Activated T-helper 17 cell treated with anti-CD3 and anti-CD28 coated beads, Interleukin-2, amount 50 U/mL, for 72 hours (primary cell): ENCODE measurements around the gene DOCK4. TPM values are rescaled to one million over a fixed set of nuclear protein-coding genes. Genes with fewer than 3 reads are reported as not detected.
"Not testable (repeated sequence)": the region's sequence is repeated elsewhere in the genome, so short reads cannot be mapped to it uniquely, and the experiment has no call there.

Experiments used
- ATAC-seq: fragments of 150-1000 bp; cut with Tn5 transposase; replicated peaks from 2 replicates; pipeline ENCODE4 v1.10.0; 2021; ENCODE audit warnings: mild to moderate bottlenecking, moderate library complexity
- H3K27ac Mint-ChIP-seq: one replicate; pipeline ENCODE4 v1.8.0; 2022; ENCODE audit warnings: mixed read lengths
- H3K27me3 Mint-ChIP-seq: one replicate; pipeline ENCODE4 v1.8.0; 2022; ENCODE audit warnings: mixed read lengths
- H3K36me3 Mint-ChIP-seq: one replicate; pipeline ENCODE4 v1.8.0; 2022; ENCODE audit warnings: low read depth, mild to moderate bottlenecking, mixed read lengths
- H3K4me1 Mint-ChIP-seq: one replicate; pipeline ENCODE4 v1.8.0; 2022; ENCODE audit warnings: mixed read lengths
- H3K4me3 Mint-ChIP-seq: one replicate; pipeline ENCODE4 v1.8.0; 2022; ENCODE audit warnings: mild to moderate bottlenecking, mixed read lengths
- H3K9me3 Mint-ChIP-seq: one replicate; pipeline ENCODE4 v1.8.0; 2022; ENCODE audit warnings: mixed read lengths
- total RNA-seq, 2 donors: library from RNA; stranded (reverse); gene quantifications; one replicate each; pipeline ENCODE4 v1.2.3, GENCODE V29; 2022

The DOCK4 gene
- total RNA-seq, 2 donors from 2014 or later = 0.50 to 1.5 TPM

- no peak for ATAC-seq
- Mint-ChIP-seq H3K27ac (no peak overlapping the region), H3K27me3 (peaks cover 16% of the 10 kb centered on the region), H3K4me3 (no peak overlapping the region), H3K9me3 (no peaks in the 10 kb centered on the region), H3K4me1 (no peaks in the 10 kb centered on the region), H3K36me3 (no peaks in the 10 kb centered on the region)
These were observed 286.5 kb downstream of the DOCK4 start for GRCh38 chr7:111919631-111920179.

GRCh38 chr7:111919164-111919563 is 287.0 kb downstream of the DOCK4 start:
- Mint-ChIP-seq H3K27me3 (peaks cover 20% of the 10 kb centered on the region), H3K4me1 (no peaks in the 10 kb centered on the region), H3K4me3 (no peak overlapping the region), H3K36me3 (no peaks in the 10 kb centered on the region), H3K9me3 (no peaks in the 10 kb centered on the region), H3K27ac (no peak overlapping the region)
- ATAC-seq = no peak

- no peak overlapping the region for H3K4me3 Mint-ChIP-seq
These were observed 287.7 kb downstream of the DOCK4 start for GRCh38 chr7:111918461-111918860.

GRCh38 chr7:111917404-111917803 is 288.8 kb downstream of the DOCK4 start:
- H3K4me3 Mint-ChIP-seq, ATAC-seq, H3K27ac Mint-ChIP-seq, H3K9me3 Mint-ChIP-seq, H3K4me1 Mint-ChIP-seq, H3K36me3 Mint-ChIP-seq: not testable (repeated sequence)
- H3K27me3 Mint-ChIP-seq = peaks cover 18% of the 10 kb centered on the region

More at GRCh38 chr7:111918461-111918860, 287.7 kb downstream of the DOCK4 start:
- H3K27ac Mint-ChIP-seq = no peak overlapping the region
- no peaks in the 10 kb centered on the region for H3K36me3 Mint-ChIP-seq
- H3K9me3 Mint-ChIP-seq = no peaks in the 10 kb centered on the region
- H3K4me1 Mint-ChIP-seq = no peaks in the 10 kb centered on the region
- no peak for ATAC-seq
- peaks cover 18% of the 10 kb centered on the region for H3K27me3 Mint-ChIP-seq

GRCh38 chr7:111914291-111914690 is 291.9 kb downstream of the DOCK4 start:
- no peak for ATAC-seq
- H3K9me3 Mint-ChIP-seq = no peaks in the 10 kb centered on the region
- H3K27ac Mint-ChIP-seq = no peak overlapping the region
- H3K36me3 Mint-ChIP-seq = no peaks in the 10 kb centered on the region
- no peak overlapping the region for H3K4me3 Mint-ChIP-seq
- peaks cover 15% of the 10 kb centered on the region for H3K27me3 Mint-ChIP-seq
- H3K4me1 Mint-ChIP-seq = no peaks in the 10 kb centered on the region

- H3K4me3 Mint-ChIP-seq = no peak overlapping the region
- H3K27ac Mint-ChIP-seq = no peak overlapping the region
- no peaks in the 10 kb centered on the region for H3K4me1 Mint-ChIP-seq
- no peaks in the 10 kb centered on the region for H3K9me3 Mint-ChIP-seq
- H3K36me3 Mint-ChIP-seq = no peaks in the 10 kb centered on the region
- ATAC-seq = no peak
- peaks cover 6% of the 10 kb centered on the region for H3K27me3 Mint-ChIP-seq
These were observed 294.8 kb downstream of the DOCK4 start for GRCh38 chr7:111911166-111911961.

- Mint-ChIP-seq H3K27ac (no peak overlapping the region), H3K4me3 (no peak overlapping the region), H3K4me1 (no peaks in the 10 kb centered on the region)
These were observed 295.5 kb downstream of the DOCK4 start for GRCh38 chr7:111910656-111911055.

GRCh38 chr7:111908673-111909072 is 297.5 kb downstream of the DOCK4 start:
- not testable (repeated sequence) for H3K27ac Mint-ChIP-seq, H3K36me3 Mint-ChIP-seq, H3K27me3 Mint-ChIP-seq, ATAC-seq, H3K4me3 Mint-ChIP-seq, H3K9me3 Mint-ChIP-seq, H3K4me1 Mint-ChIP-seq

More at GRCh38 chr7:111910656-111911055, 295.5 kb downstream of the DOCK4 start:
- Mint-ChIP-seq H3K27me3 (peaks cover 6% of the 10 kb centered on the region), H3K9me3 (no peaks in the 10 kb centered on the region), H3K36me3 (no peaks in the 10 kb centered on the region)
- no peak for ATAC-seq

GRCh38 chr7:111903797-111904196 is 302.4 kb downstream of the DOCK4 start:
- no peak overlapping the region for H3K4me3 Mint-ChIP-seq
- no peak for ATAC-seq
- no peak overlapping the region for H3K27ac Mint-ChIP-seq
- H3K4me1 Mint-ChIP-seq = no peaks in the 10 kb centered on the region
- peaks cover 3% of the 10 kb centered on the region for H3K27me3 Mint-ChIP-seq
- no peaks in the 10 kb centered on the region for H3K9me3 Mint-ChIP-seq
- H3K36me3 Mint-ChIP-seq = no peaks in the 10 kb centered on the region

- H3K36me3 Mint-ChIP-seq = no peaks in the 10 kb centered on the region
- ATAC-seq = no peak
- no peaks in the 10 kb centered on the region for H3K9me3 Mint-ChIP-seq
- H3K4me1 Mint-ChIP-seq = no peaks in the 10 kb centered on the region
- H3K27ac Mint-ChIP-seq = no peak overlapping the region
- H3K4me3 Mint-ChIP-seq = no peak overlapping the region
- peaks cover 3% of the 10 kb centered on the region for H3K27me3 Mint-ChIP-seq
These were observed 303.2 kb downstream of the DOCK4 start for GRCh38 chr7:111903016-111903415.

GRCh38 chr7:111900283-111900682 is 305.9 kb downstream of the DOCK4 start:
- no peak for ATAC-seq
- H3K4me3 Mint-ChIP-seq = no peak overlapping the region
- H3K27ac Mint-ChIP-seq = no peak overlapping the region
- H3K36me3 Mint-ChIP-seq = no peaks in the 10 kb centered on the region
- no peaks in the 10 kb centered on the region for H3K4me1 Mint-ChIP-seq
- H3K9me3 Mint-ChIP-seq = no peaks in the 10 kb centered on the region
- peaks cover 3% of the 10 kb centered on the region for H3K27me3 Mint-ChIP-seq

GRCh38 chr7:111895049-111895448 is 311.1 kb downstream of the DOCK4 start:
- Mint-ChIP-seq H3K27me3 (peaks cover 3% of the 10 kb centered on the region), H3K36me3 (no peaks in the 10 kb centered on the region), H3K4me1 (no peaks in the 10 kb centered on the region), H3K9me3 (no peaks in the 10 kb centered on the region), H3K4me3 (no peak overlapping the region), H3K27ac (no peak overlapping the region)
- ATAC-seq = no peak

GRCh38 chr7:111894518-111894917 is 311.7 kb downstream of the DOCK4 start:
- ATAC-seq = no peak
- peaks cover 3% of the 10 kb centered on the region for H3K27me3 Mint-ChIP-seq
- no peaks in the 10 kb centered on the region for H3K9me3 Mint-ChIP-seq

GRCh38 chr7:111893190-111893589 is 313.0 kb downstream of the DOCK4 start:
- Mint-ChIP-seq H3K36me3 (no peaks in the 10 kb centered on the region), H3K27me3 (no peaks in the 10 kb centered on the region), H3K4me3 (no peak overlapping the region), H3K27ac (no peak overlapping the region), H3K4me1 (no peaks in the 10 kb centered on the region), H3K9me3 (no peaks in the 10 kb centered on the region)
- no peak for ATAC-seq

More at GRCh38 chr7:111894518-111894917, 311.7 kb downstream of the DOCK4 start:
- Mint-ChIP-seq H3K27ac (no peak overlapping the region), H3K4me1 (no peaks in the 10 kb centered on the region), H3K4me3 (no peak overlapping the region), H3K36me3 (no peaks in the 10 kb centered on the region)

GRCh38 chr7:111892588-111892987 is 313.6 kb downstream of the DOCK4 start:
- no peaks in the 10 kb centered on the region for H3K4me1 Mint-ChIP-seq
- ATAC-seq = no peak

More at GRCh38 chr7:111892588-111892987, 313.6 kb downstream of the DOCK4 start:
- Mint-ChIP-seq H3K27ac (no peak overlapping the region), H3K9me3 (no peaks in the 10 kb centered on the region), H3K4me3 (no peak overlapping the region), H3K27me3 (no peaks in the 10 kb centered on the region), H3K36me3 (no peaks in the 10 kb centered on the region)
